ENCODE data around the gene KLHL14. TPM values are rescaled to one million over a fixed set of nuclear protein-coding genes. Genes with fewer than 3 reads are reported as not detected.
"Not testable (repeated sequence)": the region's sequence is repeated elsewhere in the genome, so short reads cannot be mapped to it uniquely, and the experiment has no call there.

Gene KLHL14
- total and polyA plus RNA-seq, 10 of the 15 experiments (the other 5 are each of a cell fraction or from before 2014, with no cell fraction given): 0.03 to 0.05 TPM; not detected in 8

DNA sequence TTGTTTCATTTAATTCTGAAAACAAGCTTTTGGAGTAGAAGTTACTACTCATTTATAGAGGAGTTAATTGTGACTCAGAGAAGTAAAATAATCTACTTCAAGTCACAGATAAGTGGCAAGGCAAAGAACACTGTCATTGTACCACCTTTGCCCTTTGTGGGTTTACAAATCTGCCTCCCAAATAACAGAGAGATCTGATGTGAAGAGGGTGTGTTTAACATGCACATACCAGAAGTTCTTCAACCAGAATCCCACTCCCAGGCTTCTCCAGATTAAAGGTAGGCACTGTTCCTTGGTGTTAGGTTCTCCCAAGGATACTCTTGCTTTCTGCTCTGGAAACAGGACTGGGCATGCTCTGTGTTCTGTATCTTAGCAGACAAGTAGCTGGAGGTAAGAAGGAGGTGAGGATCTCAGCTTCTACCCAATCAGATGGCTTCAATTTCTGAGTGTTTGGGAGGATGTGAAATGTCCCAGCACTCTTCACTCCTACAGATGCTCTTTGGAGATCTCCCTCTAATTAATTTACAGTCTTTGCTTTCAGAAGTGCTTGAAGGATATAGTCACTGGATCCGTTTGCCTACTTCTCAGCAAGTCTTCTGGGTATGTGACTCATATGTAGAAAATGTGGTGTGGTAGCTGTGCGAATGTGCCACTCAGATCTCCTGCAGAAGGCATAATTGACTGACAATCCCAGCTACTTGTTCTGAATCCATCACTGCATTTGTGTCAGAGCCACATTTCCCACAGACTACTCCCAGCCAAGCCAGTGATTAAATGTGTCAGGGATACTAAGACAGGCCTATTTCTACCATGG is 111.1 kb downstream of the KLHL14 start (continued):
- TF ChIP-seq, protein P1, sequence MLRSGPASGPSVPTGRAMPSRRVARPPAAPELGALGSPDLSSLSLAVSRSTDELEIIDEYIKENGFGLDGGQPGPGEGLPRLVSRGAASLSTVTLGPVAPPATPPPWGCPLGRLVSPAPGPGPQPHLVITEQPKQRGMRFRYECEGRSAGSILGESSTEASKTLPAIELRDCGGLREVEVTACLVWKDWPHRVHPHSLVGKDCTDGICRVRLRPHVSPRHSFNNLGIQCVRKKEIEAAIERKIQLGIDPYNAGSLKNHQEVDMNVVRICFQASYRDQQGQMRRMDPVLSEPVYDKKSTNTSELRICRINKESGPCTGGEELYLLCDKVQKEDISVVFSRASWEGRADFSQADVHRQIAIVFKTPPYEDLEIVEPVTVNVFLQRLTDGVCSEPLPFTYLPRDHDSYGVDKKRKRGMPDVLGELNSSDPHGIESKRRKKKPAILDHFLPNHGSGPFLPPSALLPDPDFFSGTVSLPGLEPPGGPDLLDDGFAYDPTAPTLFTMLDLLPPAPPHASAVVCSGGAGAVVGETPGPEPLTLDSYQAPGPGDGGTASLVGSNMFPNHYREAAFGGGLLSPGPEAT (IDR thresholded peaks at IDR 0.05; ENCODE audit: low read depth): no peak
- TF ChIP-seq RBBP5 (conservative IDR thresholded peaks at IDR 0.05) (no peak), TCF7 (IDR thresholded peaks at IDR 0.05; ENCODE audit: borderline replicate concordance) (no peak), ZNF207 (IDR thresholded peaks at IDR 0.05; ENCODE audit: borderline replicate concordance) (no peak), NR2C1 (IDR thresholded peaks at IDR 0.05) (no peak), BMI1 (IDR thresholded peaks at IDR 0.05; ENCODE audit: borderline replicate concordance) (no peak)
- TF ChIP-seq, protein P2, sequence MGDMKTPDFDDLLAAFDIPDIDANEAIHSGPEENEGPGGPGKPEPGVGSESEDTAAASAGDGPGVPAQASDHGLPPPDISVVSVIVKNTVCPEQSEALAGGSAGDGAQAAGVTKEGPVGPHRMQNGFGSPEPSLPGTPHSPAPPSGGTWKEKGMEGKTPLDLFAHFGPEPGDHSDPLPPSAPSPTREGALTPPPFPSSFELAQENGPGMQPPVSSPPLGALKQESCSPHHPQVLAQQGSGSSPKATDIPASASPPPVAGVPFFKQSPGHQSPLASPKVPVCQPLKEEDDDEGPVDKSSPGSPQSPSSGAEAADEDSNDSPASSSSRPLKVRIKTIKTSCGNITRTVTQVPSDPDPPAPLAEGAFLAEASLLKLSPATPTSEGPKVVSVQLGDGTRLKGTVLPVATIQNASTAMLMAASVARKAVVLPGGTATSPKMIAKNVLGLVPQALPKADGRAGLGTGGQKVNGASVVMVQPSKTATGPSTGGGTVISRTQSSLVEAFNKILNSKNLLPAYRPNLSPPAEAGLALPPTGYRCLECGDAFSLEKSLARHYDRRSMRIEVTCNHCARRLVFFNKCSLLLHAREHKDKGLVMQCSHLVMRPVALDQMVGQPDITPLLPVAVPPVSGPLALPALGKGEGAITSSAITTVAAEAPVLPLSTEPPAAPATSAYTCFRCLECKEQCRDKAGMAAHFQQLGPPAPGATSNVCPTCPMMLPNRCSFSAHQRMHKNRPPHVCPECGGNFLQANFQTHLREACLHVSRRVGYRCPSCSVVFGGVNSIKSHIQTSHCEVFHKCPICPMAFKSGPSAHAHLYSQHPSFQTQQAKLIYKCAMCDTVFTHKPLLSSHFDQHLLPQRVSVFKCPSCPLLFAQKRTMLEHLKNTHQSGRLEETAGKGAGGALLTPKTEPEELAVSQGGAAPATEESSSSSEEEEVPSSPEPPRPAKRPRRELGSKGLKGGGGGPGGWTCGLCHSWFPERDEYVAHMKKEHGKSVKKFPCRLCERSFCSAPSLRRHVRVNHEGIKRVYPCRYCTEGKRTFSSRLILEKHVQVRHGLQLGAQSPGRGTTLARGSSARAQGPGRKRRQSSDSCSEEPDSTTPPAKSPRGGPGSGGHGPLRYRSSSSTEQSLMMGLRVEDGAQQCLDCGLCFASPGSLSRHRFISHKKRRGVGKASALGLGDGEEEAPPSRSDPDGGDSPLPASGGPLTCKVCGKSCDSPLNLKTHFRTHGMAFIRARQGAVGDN (IDR thresholded peaks at IDR 0.05): no peak
- TF ChIP-seq, protein P3, sequence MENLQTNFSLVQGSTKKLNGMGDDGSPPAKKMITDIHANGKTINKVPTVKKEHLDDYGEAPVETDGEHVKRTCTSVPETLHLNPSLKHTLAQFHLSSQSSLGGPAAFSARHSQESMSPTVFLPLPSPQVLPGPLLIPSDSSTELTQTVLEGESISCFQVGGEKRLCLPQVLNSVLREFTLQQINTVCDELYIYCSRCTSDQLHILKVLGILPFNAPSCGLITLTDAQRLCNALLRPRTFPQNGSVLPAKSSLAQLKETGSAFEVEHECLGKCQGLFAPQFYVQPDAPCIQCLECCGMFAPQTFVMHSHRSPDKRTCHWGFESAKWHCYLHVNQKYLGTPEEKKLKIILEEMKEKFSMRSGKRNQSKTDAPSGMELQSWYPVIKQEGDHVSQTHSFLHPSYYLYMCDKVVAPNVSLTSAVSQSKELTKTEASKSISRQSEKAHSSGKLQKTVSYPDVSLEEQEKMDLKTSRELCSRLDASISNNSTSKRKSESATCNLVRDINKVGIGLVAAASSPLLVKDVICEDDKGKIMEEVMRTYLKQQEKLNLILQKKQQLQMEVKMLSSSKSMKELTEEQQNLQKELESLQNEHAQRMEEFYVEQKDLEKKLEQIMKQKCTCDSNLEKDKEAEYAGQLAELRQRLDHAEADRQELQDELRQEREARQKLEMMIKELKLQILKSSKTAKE (IDR thresholded peaks at IDR 0.05; ENCODE audit: low read depth, poor library complexity, severe bottlenecking): no peak

DNA sequence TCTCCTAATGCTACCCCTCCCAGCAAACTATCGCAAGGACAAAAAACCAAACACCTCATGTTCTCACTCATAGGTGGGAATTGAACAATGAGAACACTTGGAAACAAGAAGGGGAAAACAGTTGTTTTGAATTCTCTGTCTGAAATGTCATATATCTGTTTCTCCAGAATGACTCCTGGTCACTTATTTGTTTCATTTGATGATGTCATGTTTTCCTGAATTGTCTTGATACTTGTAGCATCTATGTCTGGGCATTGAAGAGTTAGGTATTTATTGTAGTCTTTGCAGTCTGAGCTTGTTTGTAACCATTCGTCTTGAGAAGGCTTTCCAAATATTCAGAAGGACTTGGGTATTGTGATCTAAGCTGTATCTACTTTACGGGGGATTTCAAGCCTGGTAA is 118.3 kb downstream of the KLHL14 start:
- H3K27ac ChIP-seq (ENCODE audit: control insufficient read depth, insufficient read depth); BruUV-seq (replicated peaks); H3K79me2 ChIP-seq (ENCODE audit: control insufficient read depth, insufficient read depth, low read length); H3K27me3 ChIP-seq (replicated peaks in 1 of 2; ENCODE audit: control insufficient read depth in 2 of 2, insufficient read depth in 2 of 2, low read length in 1 of 2); H3K9ac ChIP-seq (ENCODE audit: control insufficient read depth, insufficient read depth, low read length); H4K20me1 ChIP-seq (ENCODE audit: control insufficient read depth, insufficient read depth); H3K9me3 ChIP-seq (replicated peaks; ENCODE audit: control insufficient read depth, insufficient read depth, low read length); POLR2A ChIA-PET; H3K4me1 ChIP-seq (ENCODE audit: control insufficient read depth, insufficient read depth, low read length); in situ Hi-C loops (cut with MboI); DNase-seq (ENCODE audit: low read depth, low spot score); RAD21 ChIA-PET (ENCODE audit: unreplicated experiment); intact Hi-C loops (cut with micrococcal nuclease; ENCODE audit: unreplicated experiment); FAIRE-seq; H2AFZ ChIP-seq (ENCODE audit: control insufficient read depth, low read depth, low read length); H3K4me2 ChIP-seq (ENCODE audit: control insufficient read depth, insufficient read depth); H3K4me3 ChIP-seq; H3K36me3 ChIP-seq (ENCODE audit: control insufficient read depth in 2 of 2, insufficient read depth in 2 of 2, low read length in 1 of 2); ATAC-seq; SMC1A ChIA-PET (ENCODE audit: uncharacterized antibody, unreplicated experiment): not testable (repeated sequence)
- CTCF ChIA-PET: interaction anchor here (0.7 kb wide), 1 partner anchor 49 kb away, joined by 3 read pairs; no protein-coding TSS in a partner anchor
- 25% methylated on average over 3 of the region's 3 CpGs for whole genome bisulfite sequencing (ENCODE audit: insufficient coverage, insufficient replicate concordance, low lambda C conversion rate, missing lambda C conversion rate)

Measured in GM12878 (cell line).